ENCODE measurements around the gene SCUBE3. TPM values are rescaled to one million over a fixed set of nuclear protein-coding genes. Genes with fewer than 3 reads are reported as not detected.

SCUBE3 gene
- total and polyA plus RNA-seq, 9 of the 15 experiments (the other 6 are each of a cell fraction or from before 2014, with no cell fraction given) = 0.01 to 0.11 TPM; not detected in 7

- TF ChIP-seq BCLAF1 (IDR thresholded peaks at IDR 0.05; ENCODE audit: borderline replicate concordance in 1 of 2, control insufficient read depth in 1 of 2, low read depth in 2 of 2, low read length in 1 of 2) (no peak), C11orf30 (IDR thresholded peaks at IDR 0.05; ENCODE audit: low read depth) (no peak), CGGBP1 (CRISPR knock-in tag; IDR thresholded peaks at IDR 0.05) (no peak), FOXA3 (CRISPR knock-in tag; conservative IDR thresholded peaks at IDR 0.05 in 1 of 2, IDR thresholded peaks at IDR 0.05 in 1 of 2) (no peak), ZNF324 (CRISPR knock-in tag; IDR thresholded peaks at IDR 0.05) (no peak), ZNF699 (CRISPR knock-in tag; IDR thresholded peaks at IDR 0.05; ENCODE audit: insufficient replicate concordance) (no peak), NCOA6 (IDR thresholded peaks at IDR 0.05) (no peak), MAFG (tag; conservative IDR thresholded peaks at IDR 0.05) (no peak), CHAMP1 (IDR thresholded peaks at IDR 0.05) (no peak), ZC3H11A (IDR thresholded peaks at IDR 0.05; ENCODE audit: low read depth, low read length) (no peak), PURB (CRISPR knock-in tag; IDR thresholded peaks at IDR 0.05; ENCODE audit: low read depth) (no peak), CEBPB (tag; IDR thresholded peaks at IDR 0.05) (peak; percentile 90), TGIF2 (CRISPR knock-in tag; IDR thresholded peaks at IDR 0.05) (no peak)
- TF ChIP-seq, protein P1, sequence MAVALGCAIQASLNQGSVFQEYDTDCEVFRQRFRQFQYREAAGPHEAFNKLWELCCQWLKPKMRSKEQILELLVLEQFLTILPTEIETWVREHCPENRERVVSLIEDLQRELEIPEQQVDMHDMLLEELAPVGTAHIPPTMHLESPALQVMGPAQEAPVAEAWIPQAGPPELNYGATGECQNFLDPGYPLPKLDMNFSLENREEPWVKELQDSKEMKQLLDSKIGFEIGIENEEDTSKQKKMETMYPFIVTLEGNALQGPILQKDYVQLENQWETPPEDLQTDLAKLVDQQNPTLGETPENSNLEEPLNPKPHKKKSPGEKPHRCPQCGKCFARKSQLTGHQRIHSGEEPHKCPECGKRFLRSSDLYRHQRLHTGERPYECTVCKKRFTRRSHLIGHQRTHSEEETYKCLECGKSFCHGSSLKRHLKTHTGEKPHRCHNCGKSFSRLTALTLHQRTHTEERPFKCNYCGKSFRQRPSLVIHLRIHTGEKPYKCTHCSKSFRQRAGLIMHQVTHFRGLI (CRISPR knock-in tag; IDR thresholded peaks at IDR 0.05) = no peak
- TF ChIP-seq, protein P2, sequence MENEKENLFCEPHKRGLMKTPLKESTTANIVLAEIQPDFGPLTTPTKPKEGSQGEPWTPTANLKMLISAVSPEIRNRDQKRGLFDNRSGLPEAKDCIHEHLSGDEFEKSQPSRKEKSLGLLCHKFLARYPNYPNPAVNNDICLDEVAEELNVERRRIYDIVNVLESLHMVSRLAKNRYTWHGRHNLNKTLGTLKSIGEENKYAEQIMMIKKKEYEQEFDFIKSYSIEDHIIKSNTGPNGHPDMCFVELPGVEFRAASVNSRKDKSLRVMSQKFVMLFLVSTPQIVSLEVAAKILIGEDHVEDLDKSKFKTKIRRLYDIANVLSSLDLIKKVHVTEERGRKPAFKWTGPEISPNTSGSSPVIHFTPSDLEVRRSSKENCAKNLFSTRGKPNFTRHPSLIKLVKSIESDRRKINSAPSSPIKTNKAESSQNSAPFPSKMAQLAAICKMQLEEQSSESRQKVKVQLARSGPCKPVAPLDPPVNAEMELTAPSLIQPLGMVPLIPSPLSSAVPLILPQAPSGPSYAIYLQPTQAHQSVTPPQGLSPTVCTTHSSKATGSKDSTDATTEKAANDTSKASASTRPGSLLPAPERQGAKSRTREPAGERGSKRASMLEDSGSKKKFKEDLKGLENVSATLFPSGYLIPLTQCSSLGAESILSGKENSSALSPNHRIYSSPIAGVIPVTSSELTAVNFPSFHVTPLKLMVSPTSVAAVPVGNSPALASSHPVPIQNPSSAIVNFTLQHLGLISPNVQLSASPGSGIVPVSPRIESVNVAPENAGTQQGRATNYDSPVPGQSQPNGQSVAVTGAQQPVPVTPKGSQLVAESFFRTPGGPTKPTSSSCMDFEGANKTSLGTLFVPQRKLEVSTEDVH (IDR thresholded peaks at IDR 0.05; ENCODE audit: low read depth, partially characterized antibody) = no peak
These were observed 27.4 kb downstream of the SCUBE3 start (continued) for GRCh38 chr6:35240838-35241801.
